ENCODE results near the gene PROX1.
A peak's percentile ranks its signal among the peaks of the same experiment; 100 is the strongest.

The PROX1 gene, protein sequence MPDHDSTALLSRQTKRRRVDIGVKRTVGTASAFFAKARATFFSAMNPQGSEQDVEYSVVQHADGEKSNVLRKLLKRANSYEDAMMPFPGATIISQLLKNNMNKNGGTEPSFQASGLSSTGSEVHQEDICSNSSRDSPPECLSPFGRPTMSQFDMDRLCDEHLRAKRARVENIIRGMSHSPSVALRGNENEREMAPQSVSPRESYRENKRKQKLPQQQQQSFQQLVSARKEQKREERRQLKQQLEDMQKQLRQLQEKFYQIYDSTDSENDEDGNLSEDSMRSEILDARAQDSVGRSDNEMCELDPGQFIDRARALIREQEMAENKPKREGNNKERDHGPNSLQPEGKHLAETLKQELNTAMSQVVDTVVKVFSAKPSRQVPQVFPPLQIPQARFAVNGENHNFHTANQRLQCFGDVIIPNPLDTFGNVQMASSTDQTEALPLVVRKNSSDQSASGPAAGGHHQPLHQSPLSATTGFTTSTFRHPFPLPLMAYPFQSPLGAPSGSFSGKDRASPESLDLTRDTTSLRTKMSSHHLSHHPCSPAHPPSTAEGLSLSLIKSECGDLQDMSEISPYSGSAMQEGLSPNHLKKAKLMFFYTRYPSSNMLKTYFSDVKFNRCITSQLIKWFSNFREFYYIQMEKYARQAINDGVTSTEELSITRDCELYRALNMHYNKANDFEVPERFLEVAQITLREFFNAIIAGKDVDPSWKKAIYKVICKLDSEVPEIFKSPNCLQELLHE

GRCh38 chr1:213987927-213988506, at the start of gene PROX1:
TSS of gene PROX1 (plus strand) at chr1:213987973. CDS start at chr1:213996536, 8,563 bp downstream.
- peak; percentile 85 for DNase-seq (ENCODE audit: low spot score)

DNA sequence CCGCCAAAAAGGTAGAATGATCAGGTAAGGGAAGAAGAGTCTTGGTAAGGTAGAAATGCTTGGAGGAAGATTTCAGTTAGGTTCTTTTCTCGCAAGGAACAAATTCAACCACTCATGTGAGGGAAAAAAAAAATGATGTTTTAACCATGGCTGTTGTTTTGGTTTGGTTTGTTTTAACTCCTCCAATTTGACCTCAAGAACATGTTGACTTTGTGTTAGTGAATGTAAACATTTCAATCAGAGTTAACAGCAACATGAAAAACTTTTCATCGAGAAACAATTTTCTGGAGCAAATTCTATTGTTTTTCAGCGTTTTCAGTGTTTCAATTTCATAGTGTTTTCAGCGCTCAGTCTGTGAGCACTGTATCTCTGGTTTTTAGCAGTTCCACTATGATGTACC, 49.0 kb upstream of the PROX1 start:
- DNase-seq (ENCODE audit: low spot score), result no peak

DNA sequence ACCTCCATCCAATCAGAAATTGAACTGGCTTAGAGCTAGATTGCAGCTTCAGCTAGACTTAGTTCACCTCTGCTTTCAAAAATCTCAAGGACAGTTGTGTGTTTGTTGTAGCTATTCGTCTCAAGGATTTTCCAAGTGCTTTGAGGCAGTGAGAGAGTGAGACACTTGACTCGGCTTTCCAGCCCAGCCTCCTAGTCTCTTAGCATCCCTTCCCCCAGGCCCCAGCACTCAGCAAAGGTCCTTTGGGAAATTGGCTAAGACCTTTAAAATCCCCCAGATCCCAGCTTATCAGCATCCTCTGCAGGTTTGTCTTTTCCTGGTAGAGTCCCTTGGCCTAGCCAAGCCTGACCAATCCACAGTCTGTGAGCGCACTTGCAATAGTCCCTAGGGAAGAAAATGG, 47.9 kb upstream of the PROX1 start:
- DNase-seq (ENCODE audit: low spot score), result peak; percentile 74

GRCh38 chr1:213940947-213941346, 46.8 kb upstream of the PROX1 start:
- DNase-seq (ENCODE audit: low spot score), result no peak

DNA sequence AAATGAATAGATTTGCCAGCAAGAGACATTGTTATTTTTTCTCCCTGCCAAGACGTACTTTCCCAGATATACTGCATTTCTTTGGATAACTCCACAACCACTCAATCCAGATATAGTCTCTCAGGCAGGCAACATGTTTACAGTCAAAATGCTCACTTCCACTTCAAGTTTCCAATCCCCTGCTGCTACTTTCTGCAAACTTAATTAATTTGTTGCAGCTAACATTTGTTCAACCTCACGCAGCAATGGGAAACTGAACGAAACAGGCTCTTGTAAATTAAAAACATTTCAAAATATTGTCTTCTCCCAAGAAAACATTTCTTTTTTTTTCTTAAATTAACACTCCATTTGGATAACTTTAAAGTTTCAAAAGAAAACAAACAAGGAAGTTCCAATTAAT, 45.7 kb upstream of the PROX1 start:
- no peak for DNase-seq (ENCODE audit: low spot score)

DNA sequence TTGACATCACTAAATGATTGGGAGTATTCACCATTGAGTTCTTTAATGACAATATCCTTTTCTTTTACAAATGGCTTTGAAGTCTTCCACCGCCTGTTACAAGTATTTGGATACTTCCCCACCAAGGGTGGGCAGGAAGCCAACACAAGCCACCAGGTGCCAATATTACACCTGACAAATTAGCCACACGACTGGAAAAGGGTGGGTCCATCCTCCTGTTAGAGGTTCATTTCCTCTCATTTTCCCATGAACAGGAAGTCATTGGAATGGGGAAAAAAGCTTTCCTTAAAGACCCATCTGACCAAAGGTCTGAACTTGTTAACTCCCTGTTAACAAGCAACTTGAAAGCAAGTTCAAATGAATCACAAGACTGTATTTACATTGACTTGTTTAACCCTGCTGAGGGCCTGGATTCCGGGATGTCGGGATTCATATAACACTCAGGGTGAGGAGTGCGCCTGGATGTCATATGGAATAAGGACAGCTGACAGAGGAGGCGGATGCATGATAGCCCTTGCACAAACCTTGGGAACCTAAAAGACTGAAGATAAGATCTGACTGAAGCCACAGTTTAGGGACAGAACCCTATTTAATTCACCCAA, 40.5 kb upstream of the PROX1 start:
- no peak for DNase-seq (ENCODE audit: low spot score)

DNA sequence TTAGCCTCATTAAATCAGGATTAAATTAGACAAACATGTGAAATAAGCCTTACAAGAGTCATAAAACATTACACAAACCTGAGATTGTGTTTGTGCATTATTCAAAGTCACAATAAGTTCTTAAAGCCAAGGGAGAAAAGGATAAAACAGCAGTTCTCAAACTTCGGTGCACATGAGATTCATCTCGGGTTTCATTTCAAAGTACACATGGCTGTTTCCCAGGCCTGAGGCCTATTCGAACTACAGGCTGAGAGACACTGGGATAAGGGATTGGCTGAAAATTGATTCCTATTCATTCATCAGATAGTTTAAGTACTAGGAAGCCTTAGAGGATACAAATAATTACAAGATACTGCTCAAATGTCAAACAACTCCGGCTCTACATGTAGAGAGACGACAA, 35.9 kb upstream of the PROX1 start:
- no peak for DNase-seq (ENCODE audit: low spot score)

DNA sequence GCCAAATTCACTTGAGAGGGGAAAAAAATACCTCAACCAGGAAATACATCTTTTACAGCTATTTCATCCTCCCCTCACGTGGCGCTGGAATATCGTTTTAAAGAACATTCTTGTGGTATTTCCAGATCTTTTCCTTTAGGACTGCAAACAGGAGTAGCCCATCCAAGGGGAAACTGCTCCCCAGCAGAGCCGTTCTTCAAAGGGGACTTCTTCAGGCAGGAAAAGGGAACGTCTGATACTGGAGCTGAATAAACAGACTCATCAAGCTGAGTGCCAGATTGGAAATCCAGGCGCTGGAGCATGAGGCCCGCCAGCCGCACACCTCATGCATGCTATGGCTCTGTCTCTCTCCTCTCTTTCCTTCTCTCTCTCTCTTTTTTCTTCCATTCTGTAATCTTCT, 34.0 kb upstream of the PROX1 start:
- no peak for DNase-seq (ENCODE audit: low spot score)

- no peak for DNase-seq (ENCODE audit: low spot score)
These were observed 31.4 kb upstream of the PROX1 start for GRCh38 chr1:213956295-213956770.

DNA sequence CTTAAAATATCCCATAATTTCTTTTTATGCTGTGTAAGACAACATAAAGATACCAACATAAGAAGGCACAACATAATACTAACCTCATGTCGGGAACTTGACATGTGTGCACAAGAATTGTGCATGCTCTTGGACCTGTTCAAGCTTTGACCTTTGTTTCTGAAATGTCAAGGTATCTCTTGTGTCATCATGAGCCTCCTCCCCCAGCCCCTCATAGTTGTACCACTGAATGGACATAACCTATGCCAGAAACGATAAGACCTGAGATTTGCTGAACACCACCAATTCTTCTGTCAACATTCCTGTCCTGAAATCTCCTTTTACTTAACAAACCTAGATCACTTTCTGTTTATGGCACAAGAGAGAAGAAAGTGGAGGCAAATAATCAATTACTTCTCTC, 29.4 kb upstream of the PROX1 start:
- DNase-seq (ENCODE audit: low spot score), result no peak

DNA sequence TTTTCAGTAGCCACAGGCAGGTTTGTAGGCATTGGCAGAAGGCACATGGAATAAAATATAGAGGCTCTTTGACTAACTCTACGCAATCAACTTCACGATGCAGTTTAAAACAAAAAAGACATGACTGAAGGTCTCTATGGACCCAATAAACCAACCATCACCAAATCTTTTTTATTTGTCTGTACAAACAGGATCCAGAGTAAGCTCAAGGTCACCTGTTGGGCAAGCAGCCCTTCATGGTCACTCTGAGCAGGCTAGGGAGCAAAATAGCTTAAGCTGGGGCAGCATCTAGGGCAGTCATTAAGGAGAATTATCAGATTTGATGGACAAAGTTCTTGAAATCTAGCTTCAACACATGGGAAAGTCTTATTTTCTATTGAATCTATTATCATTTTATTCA, 26.8 kb upstream of the PROX1 start:
- DNase-seq (ENCODE audit: low spot score), result no peak

- no peak for DNase-seq (ENCODE audit: low spot score)
These were observed 25.3 kb upstream of the PROX1 start for GRCh38 chr1:213962508-213962907.

- DNase-seq (ENCODE audit: low spot score), result no peak
These were observed 21.7 kb upstream of the PROX1 start for GRCh38 chr1:213966122-213966521.

GRCh38 chr1:213968146-213968825, 19.5 kb upstream of the PROX1 start:
- no peak for DNase-seq (ENCODE audit: low spot score)

- DNase-seq (ENCODE audit: low spot score), result no peak
These were observed 17.7 kb upstream of the PROX1 start for GRCh38 chr1:213969958-213970555.

- DNase-seq (ENCODE audit: low spot score), result no peak
These were observed 15.6 kb upstream of the PROX1 start for GRCh38 chr1:213972141-213972540.

- no peak for DNase-seq (ENCODE audit: low spot score)
These were observed 14.6 kb upstream of the PROX1 start for GRCh38 chr1:213973129-213973528.

DNA sequence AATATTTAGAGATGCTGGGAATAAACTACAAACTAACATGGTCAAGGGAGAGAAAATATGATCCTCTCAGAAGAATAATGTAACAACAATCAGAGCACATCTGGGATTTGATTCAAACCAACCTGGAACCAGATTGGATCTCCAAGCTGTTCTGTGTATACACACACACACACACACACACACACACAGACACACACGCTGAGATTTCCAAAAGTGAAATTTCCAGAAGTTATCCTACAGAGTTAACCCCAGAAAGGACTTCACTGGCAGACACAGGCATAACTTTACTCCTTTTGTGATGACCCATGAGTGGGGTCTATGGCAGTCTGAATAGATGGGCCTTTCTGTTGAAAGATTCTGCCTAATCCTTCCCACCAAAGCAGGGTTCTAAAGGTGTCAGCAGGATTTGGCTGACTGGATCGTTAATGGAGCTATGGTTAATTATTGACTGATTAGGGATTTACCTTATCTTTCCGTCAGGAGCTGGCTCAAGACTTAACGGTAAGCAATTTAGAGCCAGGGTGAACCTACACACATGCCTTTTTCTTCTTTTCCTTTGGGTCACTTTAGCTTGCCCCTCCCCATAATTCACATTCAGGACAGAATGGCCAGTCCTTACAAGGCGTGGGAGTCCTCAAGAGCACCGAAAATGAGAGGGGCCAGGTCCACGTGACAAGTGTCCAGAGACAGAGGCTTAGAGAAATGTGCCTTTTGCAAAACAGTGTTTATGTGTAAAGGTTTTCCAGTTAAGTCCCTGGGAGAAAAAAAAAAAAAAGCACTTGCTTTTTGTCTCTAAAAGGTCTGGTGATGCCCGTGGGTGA, 10.9 kb upstream of the PROX1 start:
- no peak for DNase-seq (ENCODE audit: low spot score)

GRCh38 chr1:213977486-213977842, 10.3 kb upstream of the PROX1 start:
- no peak for DNase-seq (ENCODE audit: low spot score)

DNA sequence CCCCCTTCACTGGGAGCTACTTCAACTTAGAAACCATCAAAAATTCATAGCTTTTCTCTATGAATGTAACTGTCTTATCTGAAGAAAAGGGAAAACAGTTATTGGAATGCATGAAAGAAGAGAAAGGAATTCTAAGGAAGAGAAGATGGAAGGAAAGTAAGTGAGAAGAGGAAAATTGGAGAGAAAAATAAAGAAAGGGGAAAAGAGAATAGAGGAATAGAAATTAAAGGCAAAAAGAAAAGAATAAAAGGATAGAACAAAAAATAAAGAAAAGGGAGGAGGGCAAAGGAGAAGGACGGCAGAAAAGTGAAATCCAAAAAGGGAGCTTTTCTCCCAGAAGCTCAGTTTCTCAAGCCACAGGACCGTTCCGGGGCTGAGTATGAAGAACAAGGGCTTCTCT, 9.9 kb upstream of the PROX1 start:
- DNase-seq (ENCODE audit: low spot score), result no peak
